Panc1 (cell line): Measurements from ENCODE around the gene ZNF683.

Experiments used
- POLR2AphosphoS5 ChIP-seq: IDR thresholded peaks from 2 replicates; pipeline ENCODE4 v1.6.1; 2012; ENCODE audit warnings: mild to moderate bottlenecking, low read depth, low read length, moderate library complexity
- SIN3A ChIP-seq: IDR thresholded peaks from 2 replicates; pipeline ENCODE4 v1.6.1; 2012; ENCODE audit warnings: low read depth, mild to moderate bottlenecking, low read length, moderate library complexity, borderline replicate concordance; ENCODE audit not compliant: insufficient read depth
- TF ChIP-seq, protein P1 (sequence below): fragments of 450-650 bp; IDR thresholded peaks from 2 replicates; pipeline ENCODE4 v1.5.1; 2017; ENCODE audit warnings: mild to moderate bottlenecking

DNA sequence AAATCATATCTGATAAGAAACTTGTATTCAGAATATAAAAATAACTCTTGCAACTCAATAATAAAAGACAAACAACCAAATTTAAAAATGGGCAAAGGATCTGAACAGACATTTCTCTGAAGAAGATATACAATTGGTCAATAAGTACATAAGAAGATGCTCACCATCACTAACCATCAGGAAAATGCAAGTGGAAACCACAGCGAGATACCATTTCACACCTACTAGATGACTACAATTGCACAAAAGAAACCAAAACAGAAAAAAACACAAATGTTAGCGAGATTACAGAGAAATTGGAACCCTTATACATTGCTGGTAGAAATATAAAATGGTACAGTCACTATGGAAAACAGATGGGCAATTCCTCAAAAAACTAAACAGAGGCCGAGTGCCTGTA lies 11.5 kb upstream of the ZNF683 start:
- TF ChIP-seq SIN3A = no peak
- TF ChIP-seq POLR2AphosphoS5 = no peak
- TF ChIP-seq, protein P1, sequence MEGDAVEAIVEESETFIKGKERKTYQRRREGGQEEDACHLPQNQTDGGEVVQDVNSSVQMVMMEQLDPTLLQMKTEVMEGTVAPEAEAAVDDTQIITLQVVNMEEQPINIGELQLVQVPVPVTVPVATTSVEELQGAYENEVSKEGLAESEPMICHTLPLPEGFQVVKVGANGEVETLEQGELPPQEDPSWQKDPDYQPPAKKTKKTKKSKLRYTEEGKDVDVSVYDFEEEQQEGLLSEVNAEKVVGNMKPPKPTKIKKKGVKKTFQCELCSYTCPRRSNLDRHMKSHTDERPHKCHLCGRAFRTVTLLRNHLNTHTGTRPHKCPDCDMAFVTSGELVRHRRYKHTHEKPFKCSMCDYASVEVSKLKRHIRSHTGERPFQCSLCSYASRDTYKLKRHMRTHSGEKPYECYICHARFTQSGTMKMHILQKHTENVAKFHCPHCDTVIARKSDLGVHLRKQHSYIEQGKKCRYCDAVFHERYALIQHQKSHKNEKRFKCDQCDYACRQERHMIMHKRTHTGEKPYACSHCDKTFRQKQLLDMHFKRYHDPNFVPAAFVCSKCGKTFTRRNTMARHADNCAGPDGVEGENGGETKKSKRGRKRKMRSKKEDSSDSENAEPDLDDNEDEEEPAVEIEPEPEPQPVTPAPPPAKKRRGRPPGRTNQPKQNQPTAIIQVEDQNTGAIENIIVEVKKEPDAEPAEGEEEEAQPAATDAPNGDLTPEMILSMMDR = no peak
